ENCODE data around the gene PPP2R2B. TPM values are rescaled to one million over a fixed set of nuclear protein-coding genes. Genes with fewer than 3 reads are reported as not detected.

Gene PPP2R2B
- total RNA-seq, 6 experiments from 2014 or later, result 0.15 to 0.77 (median 0.27) TPM

DNA sequence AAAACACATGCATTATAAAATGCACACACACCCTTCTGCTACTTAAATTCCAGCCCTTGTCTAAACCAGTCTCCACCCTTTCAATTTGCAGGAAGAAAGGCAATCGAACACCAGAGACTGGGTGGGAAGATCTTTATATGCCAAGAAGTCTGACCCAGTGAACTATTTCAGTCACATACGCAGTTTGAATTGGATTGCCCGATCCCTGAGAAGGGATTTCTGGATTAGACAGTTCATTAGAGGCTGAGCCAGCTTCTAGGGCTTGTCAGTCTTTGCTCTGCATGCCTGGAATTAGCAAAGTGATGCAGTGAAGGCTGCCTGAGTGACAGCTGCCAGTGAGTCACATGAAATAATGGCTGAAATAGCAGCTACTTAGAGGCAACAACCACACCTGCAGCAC is 159.9 kb downstream of the PPP2R2B start:
- Histone ChIP-seq H3K27me3 (no peaks in the 10 kb centered on the region), H3K4me3 (no peak overlapping the region), H3K9me3 (no peaks in the 10 kb centered on the region), H3K27ac (no peak overlapping the region), H3K36me3 (no peaks in the 10 kb centered on the region), H3K4me1 (no peaks in the 10 kb centered on the region)
- TF ChIP-seq POLR2A (IDR thresholded peaks at IDR 0.05), result no peak
- no peak for TF ChIP-seq CTCF (IDR thresholded peaks at IDR 0.05)
- DNase-seq (no peak), ATAC-seq (no peak)
- intact Hi-C loops (cut with DNase I), result no loop called here
- 49% methylated on average over 3 of the region's 3 CpGs for WGBS (ENCODE audit: insufficient coverage, low coverage, low lambda C conversion rate, missing lambda C conversion rate)

DNA sequence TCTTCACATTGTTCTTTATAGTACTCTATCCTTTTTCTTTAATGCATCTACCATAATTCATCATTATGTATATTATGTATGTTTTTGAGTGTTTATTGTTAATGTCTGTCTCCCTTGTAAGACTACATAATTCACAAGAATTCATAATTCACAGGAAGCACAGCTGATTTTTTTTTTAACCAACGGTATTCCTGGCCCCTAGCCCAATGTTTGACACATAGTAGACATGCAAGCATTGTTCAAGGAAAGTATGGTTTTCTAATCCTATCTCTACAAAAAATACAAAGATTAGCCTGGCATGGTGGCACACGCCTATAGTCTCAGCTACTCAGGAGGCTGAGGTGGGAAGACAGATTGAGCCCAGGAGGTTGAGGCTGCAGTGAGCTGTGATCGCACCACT is 160.6 kb downstream of the PPP2R2B start:
- no peaks in the 10 kb centered on the region for H3K9me3 ChIP-seq
- TF ChIP-seq CTCF (IDR thresholded peaks at IDR 0.05) (no peak), POLR2A (IDR thresholded peaks at IDR 0.05) (no peak)
- ATAC-seq (no peak), DNase-seq (no peak)
- no peak overlapping the region for H3K27ac ChIP-seq
- WGBS (ENCODE audit: insufficient coverage, low coverage, low lambda C conversion rate, missing lambda C conversion rate), result 54% methylated on average over 3 of the region's 3 CpGs
- intact Hi-C loops (cut with DNase I), result no loop called here
- no peaks in the 10 kb centered on the region for H3K36me3 ChIP-seq
- H3K27me3 ChIP-seq, result no peaks in the 10 kb centered on the region
- no peaks in the 10 kb centered on the region for H3K4me1 ChIP-seq
- no peak overlapping the region for H3K4me3 ChIP-seq

GRCh38 chr5:146716636-146717035 is 161.9 kb downstream of the PPP2R2B start:
- no peaks in the 10 kb centered on the region for H3K4me1 ChIP-seq
- intact Hi-C loops (cut with DNase I), result no loop called here
- H3K27me3 ChIP-seq, result no peaks in the 10 kb centered on the region
- no peak overlapping the region for H3K27ac ChIP-seq
- no peaks in the 10 kb centered on the region for H3K36me3 ChIP-seq
- no peak for DNase-seq
- ATAC-seq, result no peak
- H3K4me3 ChIP-seq, result no peak overlapping the region
- TF ChIP-seq CTCF (IDR thresholded peaks at IDR 0.05) (no peak), POLR2A (IDR thresholded peaks at IDR 0.05) (no peak)
- H3K9me3 ChIP-seq, result no peaks in the 10 kb centered on the region

- Histone ChIP-seq H3K4me3 (no peak overlapping the region), H3K4me1 (no peaks in the 10 kb centered on the region), H3K36me3 (no peaks in the 10 kb centered on the region), H3K27ac (no peak overlapping the region), H3K9me3 (no peaks in the 10 kb centered on the region), H3K27me3 (no peaks in the 10 kb centered on the region)
- intact Hi-C loops (cut with DNase I), result no loop called here
- ATAC-seq (no peak), DNase-seq (no peak)
- TF ChIP-seq CTCF (IDR thresholded peaks at IDR 0.05) (no peak), POLR2A (IDR thresholded peaks at IDR 0.05) (no peak)
- WGBS (ENCODE audit: insufficient coverage, low coverage, low lambda C conversion rate, missing lambda C conversion rate), result no CpG with 5 or more reads among the region's 1 CpG
Measured at GRCh38 chr5:146710348-146710747, 168.2 kb downstream of the PPP2R2B start.

DNA sequence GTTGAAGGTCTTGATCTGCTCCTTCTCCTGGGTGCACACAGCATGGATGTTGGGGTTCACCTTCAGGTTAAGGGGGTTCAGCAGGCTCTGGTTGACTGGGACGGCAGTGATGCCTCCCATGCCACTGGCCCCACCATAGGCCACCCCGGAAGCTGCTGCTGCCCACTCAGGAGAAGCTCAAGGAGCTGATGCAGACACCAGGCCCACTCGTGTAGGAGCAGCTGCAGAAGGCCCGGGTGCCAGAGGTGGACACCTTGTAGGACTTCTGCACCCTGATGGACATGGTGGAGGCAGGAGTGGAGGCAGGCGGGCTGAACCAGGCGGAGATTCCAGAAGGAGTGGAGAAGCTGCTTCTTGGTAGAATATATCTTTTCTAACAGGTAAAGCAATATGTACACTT is 171.2 kb downstream of the PPP2R2B start:
- H3K9me3 ChIP-seq, result no peaks in the 10 kb centered on the region
- no peak for TF ChIP-seq POLR2A (IDR thresholded peaks at IDR 0.05)
- no peak for TF ChIP-seq CTCF (IDR thresholded peaks at IDR 0.05)
- no peak overlapping the region for H3K4me3 ChIP-seq
- 92% methylated on average over 2 of the region's 6 CpGs for WGBS (ENCODE audit: insufficient coverage, low coverage, low lambda C conversion rate, missing lambda C conversion rate)
- no peaks in the 10 kb centered on the region for H3K36me3 ChIP-seq
- DNase-seq, result no peak
- intact Hi-C loops (cut with DNase I), result no loop called here
- ATAC-seq, result no peak
- H3K4me1 ChIP-seq, result no peaks in the 10 kb centered on the region
- H3K27me3 ChIP-seq, result no peaks in the 10 kb centered on the region
- no peak overlapping the region for H3K27ac ChIP-seq
